HUES48 (cell line): ENCODE data around the gene CD6.
"Not testable (repeated sequence)": the region's sequence is repeated elsewhere in the genome, so short reads cannot be mapped to it uniquely, and the experiment has no call there.

Experiments used
- H3K27ac ChIP-seq: one replicate; pipeline ENCODE4 v1.7.0; 2013; ENCODE audit warnings: low read depth, low read length, inconsistent platforms
- H3K27me3 ChIP-seq: 2 replicates; pipeline ENCODE4 v1.6.1; 2013; ENCODE audit warnings: mild to moderate bottlenecking, low read length; ENCODE audit not compliant: control insufficient read depth, insufficient read depth
- H3K36me3 ChIP-seq: 2 replicates; pipeline ENCODE4 v1.6.1; 2013; ENCODE audit warnings: low read length; ENCODE audit not compliant: control insufficient read depth, insufficient read depth
- H3K4me1 ChIP-seq: 2 replicates; pipeline ENCODE4 v1.6.1; 2013; ENCODE audit warnings: mild to moderate bottlenecking, low read length; ENCODE audit not compliant: control insufficient read depth, insufficient read depth
- H3K4me3 ChIP-seq: 2 replicates; pipeline ENCODE4 v1.5.1; 2013; ENCODE audit warnings: mild to moderate bottlenecking, low read depth, low read length
- H3K9ac ChIP-seq: 2 replicates; pipeline ENCODE4 v1.6.1; 2013; ENCODE audit warnings: mild to moderate bottlenecking, low read depth, low read length, moderate library complexity
- H3K9me3 ChIP-seq: 2 replicates; pipeline ENCODE4 v1.6.1; 2013; ENCODE audit warnings: low read length; ENCODE audit not compliant: control insufficient read depth, insufficient read depth

The CD6 gene

GRCh38 chr11:61058583-61059259 lies 87.2 kb downstream of the CD6 start:
- H3K9me3 ChIP-seq: no peaks in the 10 kb centered on the region
- no peaks in the 10 kb centered on the region for H3K36me3 ChIP-seq
- no peaks in the 10 kb centered on the region for H3K4me1 ChIP-seq
- no peak overlapping the region for H3K27ac ChIP-seq
- no peak overlapping the region for H3K4me3 ChIP-seq
- H3K27me3 ChIP-seq: no peaks in the 10 kb centered on the region
- H3K9ac ChIP-seq: no peak overlapping the region

GRCh38 chr11:61059260-61059752 lies 87.8 kb downstream of the CD6 start:
- no peaks in the 10 kb centered on the region for H3K36me3 ChIP-seq
- H3K27me3 ChIP-seq: no peaks in the 10 kb centered on the region
- H3K27ac ChIP-seq: no peak overlapping the region
- no peaks in the 10 kb centered on the region for H3K9me3 ChIP-seq
- H3K4me1 ChIP-seq: no peaks in the 10 kb centered on the region
- H3K4me3 ChIP-seq: no peak overlapping the region
- H3K9ac ChIP-seq: no peak overlapping the region

GRCh38 chr11:61061081-61061826 lies 89.8 kb downstream of the CD6 start:
- H3K9me3 ChIP-seq: no peaks in the 10 kb centered on the region
- H3K27me3 ChIP-seq: no peaks in the 10 kb centered on the region
- no peaks in the 10 kb centered on the region for H3K4me1 ChIP-seq
- no peak overlapping the region for H3K4me3 ChIP-seq
- no peak overlapping the region for H3K27ac ChIP-seq
- no peak overlapping the region for H3K9ac ChIP-seq
- H3K36me3 ChIP-seq: no peaks in the 10 kb centered on the region

- Histone ChIP-seq H3K27me3 (no peaks in the 10 kb centered on the region), H3K9ac (no peak overlapping the region), H3K9me3 (no peaks in the 10 kb centered on the region), H3K4me3 (no peak overlapping the region), H3K4me1 (no peaks in the 10 kb centered on the region), H3K27ac (no peak overlapping the region), H3K36me3 (no peaks in the 10 kb centered on the region)
Measured at GRCh38 chr11:61062181-61062930, 90.9 kb downstream of the CD6 start.

GRCh38 chr11:61065236-61065635 lies 93.8 kb downstream of the CD6 start:
- H3K27me3 ChIP-seq, H3K9ac ChIP-seq, H3K4me1 ChIP-seq, H3K4me3 ChIP-seq, H3K9me3 ChIP-seq, H3K27ac ChIP-seq, H3K36me3 ChIP-seq: not testable (repeated sequence)

GRCh38 chr11:61065955-61066638 lies 94.6 kb downstream of the CD6 start:
- no peaks in the 10 kb centered on the region for H3K27me3 ChIP-seq
- no peak overlapping the region for H3K27ac ChIP-seq
- no peaks in the 10 kb centered on the region for H3K4me1 ChIP-seq
- no peaks in the 10 kb centered on the region for H3K36me3 ChIP-seq
- H3K9me3 ChIP-seq: no peaks in the 10 kb centered on the region
- H3K9ac ChIP-seq: no peak overlapping the region
- no peak overlapping the region for H3K4me3 ChIP-seq

- Histone ChIP-seq H3K4me3 (no peak overlapping the region), H3K9ac (no peak overlapping the region), H3K27ac (no peak overlapping the region), H3K36me3 (no peaks in the 10 kb centered on the region), H3K4me1 (no peaks in the 10 kb centered on the region), H3K9me3 (no peaks in the 10 kb centered on the region), H3K27me3 (no peaks in the 10 kb centered on the region)
Measured at GRCh38 chr11:61066645-61067044, 95.2 kb downstream of the CD6 start.

GRCh38 chr11:61067782-61068446 lies 96.4 kb downstream of the CD6 start:
- no peaks in the 10 kb centered on the region for H3K27me3 ChIP-seq
- no peak overlapping the region for H3K4me3 ChIP-seq
- no peaks in the 10 kb centered on the region for H3K36me3 ChIP-seq
- H3K4me1 ChIP-seq: no peaks in the 10 kb centered on the region
- no peak overlapping the region for H3K27ac ChIP-seq
- no peaks in the 10 kb centered on the region for H3K9me3 ChIP-seq
- H3K9ac ChIP-seq: no peak overlapping the region

GRCh38 chr11:61068581-61068980 lies 97.1 kb downstream of the CD6 start:
- Histone ChIP-seq H3K27me3 (no peaks in the 10 kb centered on the region), H3K9me3 (no peaks in the 10 kb centered on the region), H3K9ac (no peak overlapping the region), H3K27ac (no peak overlapping the region), H3K4me3 (no peak overlapping the region), H3K4me1 (no peaks in the 10 kb centered on the region), H3K36me3 (no peaks in the 10 kb centered on the region)

- no peak overlapping the region for H3K9ac ChIP-seq
- H3K36me3 ChIP-seq: no peaks in the 10 kb centered on the region
- H3K27ac ChIP-seq: no peak overlapping the region
- no peaks in the 10 kb centered on the region for H3K4me1 ChIP-seq
- H3K9me3 ChIP-seq: no peaks in the 10 kb centered on the region
- H3K4me3 ChIP-seq: no peak overlapping the region
- no peaks in the 10 kb centered on the region for H3K27me3 ChIP-seq
Measured at GRCh38 chr11:61069427-61069826, 97.9 kb downstream of the CD6 start.
